GM10266 (cell line): ENCODE data around the gene CBS.
"Not testable (repeated sequence)": the region's sequence is repeated elsewhere in the genome, so short reads cannot be mapped to it uniquely, and the experiment has no call there.

Experiments
- DNase-seq: peaks from one replicate; pipeline ENCODE4 v3.0.0; 2012; ENCODE audit errors: extremely low spot score
- TF ChIP-seq, protein P1 (sequence below): IDR thresholded peaks from 2 replicates; pipeline ENCODE4 v1.5.1; 2012; ENCODE audit warnings: mild to moderate bottlenecking, low read depth; ENCODE audit not compliant: control insufficient read depth, insufficient read depth; ENCODE audit errors: missing control alignments

The CBS gene

DNA sequence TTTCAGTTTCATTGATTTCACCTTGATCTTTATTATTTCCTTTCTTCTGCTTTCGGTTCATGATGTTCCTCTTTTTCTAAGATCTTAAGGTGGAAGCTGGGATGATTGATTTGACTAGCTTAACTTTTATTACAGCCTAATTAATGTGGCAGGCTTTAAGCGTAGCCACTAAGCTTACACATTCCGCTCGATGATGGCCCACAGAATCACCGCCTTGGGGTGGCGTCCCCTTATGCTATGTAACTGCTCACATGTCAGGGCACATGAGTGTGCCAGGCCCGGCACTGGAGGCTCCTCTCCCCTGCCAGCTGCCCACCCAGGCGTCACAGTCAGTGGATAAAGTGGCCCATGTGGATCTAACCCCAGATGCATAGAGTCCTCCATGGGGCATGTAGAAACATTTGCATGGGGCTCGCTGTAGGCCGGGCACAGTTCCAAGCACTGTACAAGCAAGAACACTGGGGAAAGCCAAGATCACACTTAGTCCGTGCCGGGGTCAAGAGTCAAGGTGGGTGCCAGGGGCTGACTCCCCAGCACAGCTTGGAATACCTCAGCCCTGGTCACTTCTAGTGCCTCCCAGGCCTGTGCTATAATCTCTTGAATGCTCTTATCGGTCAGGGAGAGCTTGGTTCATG lies 59.6 kb downstream of the CBS start:
- DNase-seq = no peak
- TF ChIP-seq, protein P1, sequence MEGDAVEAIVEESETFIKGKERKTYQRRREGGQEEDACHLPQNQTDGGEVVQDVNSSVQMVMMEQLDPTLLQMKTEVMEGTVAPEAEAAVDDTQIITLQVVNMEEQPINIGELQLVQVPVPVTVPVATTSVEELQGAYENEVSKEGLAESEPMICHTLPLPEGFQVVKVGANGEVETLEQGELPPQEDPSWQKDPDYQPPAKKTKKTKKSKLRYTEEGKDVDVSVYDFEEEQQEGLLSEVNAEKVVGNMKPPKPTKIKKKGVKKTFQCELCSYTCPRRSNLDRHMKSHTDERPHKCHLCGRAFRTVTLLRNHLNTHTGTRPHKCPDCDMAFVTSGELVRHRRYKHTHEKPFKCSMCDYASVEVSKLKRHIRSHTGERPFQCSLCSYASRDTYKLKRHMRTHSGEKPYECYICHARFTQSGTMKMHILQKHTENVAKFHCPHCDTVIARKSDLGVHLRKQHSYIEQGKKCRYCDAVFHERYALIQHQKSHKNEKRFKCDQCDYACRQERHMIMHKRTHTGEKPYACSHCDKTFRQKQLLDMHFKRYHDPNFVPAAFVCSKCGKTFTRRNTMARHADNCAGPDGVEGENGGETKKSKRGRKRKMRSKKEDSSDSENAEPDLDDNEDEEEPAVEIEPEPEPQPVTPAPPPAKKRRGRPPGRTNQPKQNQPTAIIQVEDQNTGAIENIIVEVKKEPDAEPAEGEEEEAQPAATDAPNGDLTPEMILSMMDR = no peak

DNA sequence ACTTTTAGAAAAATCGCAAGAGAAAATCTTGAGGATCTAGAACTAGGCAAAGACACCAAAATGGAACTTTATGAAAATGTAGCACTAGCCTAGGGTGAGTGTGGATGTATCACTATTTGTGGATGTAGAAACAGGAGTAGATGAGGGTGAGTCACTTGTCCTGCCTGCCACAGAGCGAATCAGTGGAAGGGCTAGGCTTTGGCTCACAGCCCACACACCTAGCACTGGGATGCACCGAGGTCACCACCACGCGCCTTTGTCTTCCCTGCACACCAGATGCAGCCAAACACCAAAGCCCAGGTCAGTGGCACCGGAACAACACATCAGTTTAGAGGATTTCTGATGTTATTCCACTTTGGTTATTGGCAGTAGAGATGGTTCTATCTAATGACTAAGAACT lies 63.0 kb downstream of the CBS start:
- no peak for DNase-seq

DNA sequence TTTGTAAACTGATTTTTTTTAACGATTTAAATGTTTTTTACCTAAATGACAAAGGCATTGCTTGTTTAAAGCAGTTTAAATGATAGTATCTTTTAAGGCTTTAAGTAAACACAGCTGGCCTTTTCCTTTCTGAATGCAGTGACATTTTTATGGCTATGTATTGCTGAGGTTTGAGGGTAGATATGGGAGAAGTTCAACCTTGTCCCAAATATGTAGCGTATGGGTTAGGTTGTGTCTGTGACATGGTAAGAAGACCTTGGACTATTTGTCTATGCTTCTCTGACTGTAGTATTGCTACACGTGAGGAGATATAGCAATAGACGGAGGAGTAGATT lies 68.8 kb downstream of the CBS start:
- TF ChIP-seq, protein P1 = no peak
- no peak for DNase-seq

More for the DNA sequence above, 63.0 kb downstream of the CBS start:
- TF ChIP-seq, protein P1 = no peak

DNA sequence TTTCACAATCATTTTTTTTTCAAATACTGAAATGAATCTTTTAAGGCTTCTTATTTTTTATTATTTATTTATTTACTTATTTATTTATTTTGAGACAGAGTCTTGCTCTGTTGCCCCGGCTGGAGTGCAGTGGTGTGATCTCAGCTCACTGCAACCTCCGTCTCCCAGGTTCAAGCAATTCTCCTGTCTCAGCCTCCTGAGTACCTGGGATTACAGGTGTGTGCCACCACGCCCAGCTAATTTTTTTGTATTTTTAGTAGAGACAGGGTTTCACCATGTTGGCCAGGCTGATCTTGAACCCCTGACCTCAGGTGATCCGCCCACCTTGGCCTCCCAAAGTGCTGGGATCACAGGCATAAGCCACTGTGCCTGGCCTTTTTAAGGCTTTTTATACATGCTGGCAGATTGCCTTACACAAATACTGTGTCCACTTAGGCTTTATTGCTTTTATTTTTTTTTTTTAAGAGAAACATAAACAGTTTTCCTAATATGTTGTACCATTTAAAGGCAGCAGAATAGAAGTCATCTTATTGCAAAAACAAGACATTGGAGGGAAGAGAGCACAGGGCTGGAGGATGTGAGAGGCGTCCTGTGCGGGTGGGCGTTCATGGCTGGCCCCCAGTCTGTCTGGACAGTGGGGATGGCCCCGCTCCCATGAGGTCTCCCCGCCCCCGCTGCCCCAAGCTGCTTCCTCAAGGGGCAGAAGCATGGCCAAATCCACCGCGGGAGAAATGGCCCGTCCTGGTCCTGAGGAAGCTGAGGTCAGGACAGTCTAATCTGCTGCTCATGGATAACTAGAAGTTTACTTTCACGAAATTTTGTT lies 69.4 kb downstream of the CBS start:
- DNase-seq = not testable (repeated sequence)

DNA sequence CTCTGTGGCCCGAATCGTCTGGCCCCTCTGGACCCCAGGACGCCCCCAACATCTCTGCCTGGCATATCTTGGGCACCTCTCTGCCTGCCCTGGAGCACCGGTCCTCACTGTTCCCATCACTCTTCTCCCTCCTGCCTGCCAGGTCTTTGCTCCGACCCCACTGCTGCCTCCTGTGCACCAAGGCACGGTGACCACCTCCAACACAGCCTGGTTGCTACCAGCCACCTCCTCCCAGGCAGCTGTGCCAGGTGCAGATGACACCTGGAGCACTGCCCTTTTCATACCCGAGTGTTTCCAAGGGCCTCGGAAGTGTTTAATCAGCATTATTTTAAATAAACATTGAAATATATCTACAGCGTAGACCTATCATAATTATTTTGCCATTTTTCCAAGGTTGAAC lies 70.0 kb downstream of the CBS start:
- TF ChIP-seq, protein P1 = no peak
- DNase-seq = no peak

DNA sequence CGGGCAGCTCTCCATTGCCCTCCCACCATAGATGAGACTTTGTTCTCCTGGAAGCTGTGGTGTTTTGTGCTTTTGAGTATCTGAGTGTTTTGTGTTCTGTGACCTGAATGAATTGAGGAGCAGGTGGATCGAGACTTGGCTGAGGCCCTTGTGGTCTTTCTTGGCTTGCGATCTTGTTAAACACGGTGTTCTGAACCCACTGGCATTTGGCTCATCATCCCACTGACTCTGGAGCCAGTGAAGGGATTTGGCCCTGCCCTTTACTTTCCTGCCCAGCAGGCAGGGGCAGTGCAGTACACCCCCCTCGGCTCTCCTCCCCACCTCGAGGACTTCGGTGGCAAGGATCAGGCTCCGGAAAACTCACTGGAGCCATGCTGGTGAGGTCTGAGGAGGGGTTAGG lies 70.7 kb downstream of the CBS start:
- TF ChIP-seq, protein P1 = no peak
- DNase-seq = no peak
